ENCODE data around the gene KRTAP13-2. TPM values are rescaled to one million over a fixed set of nuclear protein-coding genes. Genes with fewer than 3 reads are reported as not detected.

KRTAP13-2 gene
- total and polyA plus RNA-seq, 2 of the 4 experiments (the other 2 are of a cell fraction) = not detected

DNA sequence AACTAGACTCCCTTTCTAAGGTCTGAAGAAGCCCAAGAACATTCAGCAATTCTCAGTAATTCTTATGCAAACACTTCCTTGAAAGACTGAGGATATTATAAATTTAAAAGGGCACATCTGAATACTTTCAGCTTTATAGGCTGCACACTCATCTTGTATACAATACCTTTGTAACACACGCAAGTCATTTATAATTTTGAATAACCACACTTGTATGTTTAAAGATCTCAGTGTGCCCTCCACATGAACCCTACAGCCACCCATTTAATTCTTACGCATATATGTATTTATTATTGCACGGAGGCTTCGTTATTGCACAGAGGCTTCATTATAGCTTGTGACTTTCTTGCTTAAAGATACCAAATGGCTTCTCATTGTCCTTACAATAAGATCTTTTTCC, 33.4 kb downstream of the KRTAP13-2 start:
- no CpG with 5 or more reads among the region's 4 CpGs for WGBS, 2 experiments (ENCODE audit: extremely low coverage in 2 of 2, insufficient read length in 1 of 2)
- Histone ChIP-seq H3K9me1 (ENCODE audit: insufficient read depth, low read length) (no peaks in the 10 kb centered on the region), H3K4ac (ENCODE audit: low read depth, low read length) (no peak overlapping the region), H4K20me1 (ENCODE audit: insufficient read depth, low read length) (no peaks in the 10 kb centered on the region), H2BK5ac (ENCODE audit: low read depth, low read length, poor library complexity, severe bottlenecking) (no peak overlapping the region), H3K27ac (ENCODE audit: insufficient read depth, low read length) (no peak overlapping the region), H3K4me1 (ENCODE audit: control insufficient read depth, insufficient read depth, low read length) (no peaks in the 10 kb centered on the region), H3K18ac (ENCODE audit: low read depth, low read length) (no peak overlapping the region), H3K79me1 (ENCODE audit: low read depth in 1 of 2, low read length in 2 of 2) (no peaks in the 10 kb centered on the region), H3K56ac (ENCODE audit: extremely low read depth, insufficient read depth, low read length) (no peak overlapping the region), H4K5ac (ENCODE audit: low read depth, low read length) (no peak overlapping the region), H4K91ac (ENCODE audit: insufficient read depth, low read depth, low read length) (no peak overlapping the region), H3K14ac (replicated peaks; ENCODE audit: low read depth, low read length) (no peak overlapping the region), H2BK120ac (ENCODE audit: low read depth, low read length) (no peak overlapping the region), H2AFZ (replicated peaks; ENCODE audit: low read length, poor library complexity) (no peak overlapping the region), H3K4me2 (ENCODE audit: low read depth, low read length) (no peak overlapping the region), H3K4me3 (ENCODE audit: insufficient read depth, low read depth, low read length) (no peak overlapping the region), H2AK5ac (ENCODE audit: low read depth, low read length) (no peak overlapping the region), H2BK15ac (ENCODE audit: low read depth, low read length) (no peak overlapping the region), H3K23ac (ENCODE audit: low read depth, low read length) (no peak overlapping the region), H2AK9ac (replicated peaks; ENCODE audit: low read depth, low read length, poor library complexity) (no peak overlapping the region), H2BK20ac (ENCODE audit: low read depth, low read length) (no peak overlapping the region), H3K9ac (ENCODE audit: low read depth, low read length) (no peak overlapping the region), H4K8ac (ENCODE audit: low read depth in 2 of 2, low read length in 2 of 2) (no peak overlapping the region), H3K9me3 (ENCODE audit: control insufficient read depth, insufficient read depth, low read length) (peaks cover 9% of the 10 kb centered on the region), H3K27me3 (ENCODE audit: control insufficient read depth, insufficient read depth, low read length) (no peaks in the 10 kb centered on the region), H3K36me3 (ENCODE audit: control insufficient read depth, insufficient read depth, low read length) (no peaks in the 10 kb centered on the region)
- intact Hi-C loops (cut with micrococcal nuclease) = no loop called here
- ChIA-PET CTCF (interaction anchor here (0.6 kb wide), 1 partner anchor 16 kb away, joined by 5 read pairs; no protein-coding TSS in a partner anchor), POLR2A (ENCODE audit: unreplicated experiment) (no interaction called here)
- dilution Hi-C loops (cut with HindIII; ENCODE audit: low sequenced_read_pairs, unreplicated experiment) = no loop called here
- TF ChIP-seq, protein P1, sequence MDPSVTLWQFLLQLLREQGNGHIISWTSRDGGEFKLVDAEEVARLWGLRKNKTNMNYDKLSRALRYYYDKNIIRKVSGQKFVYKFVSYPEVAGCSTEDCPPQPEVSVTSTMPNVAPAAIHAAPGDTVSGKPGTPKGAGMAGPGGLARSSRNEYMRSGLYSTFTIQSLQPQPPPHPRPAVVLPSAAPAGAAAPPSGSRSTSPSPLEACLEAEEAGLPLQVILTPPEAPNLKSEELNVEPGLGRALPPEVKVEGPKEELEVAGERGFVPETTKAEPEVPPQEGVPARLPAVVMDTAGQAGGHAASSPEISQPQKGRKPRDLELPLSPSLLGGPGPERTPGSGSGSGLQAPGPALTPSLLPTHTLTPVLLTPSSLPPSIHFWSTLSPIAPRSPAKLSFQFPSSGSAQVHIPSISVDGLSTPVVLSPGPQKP (IDR thresholded peaks at IDR 0.05; ENCODE audit: borderline replicate concordance, low read depth, low read length) = no peak
- no peak for TF ChIP-seq NFE2L2 (IDR thresholded peaks at IDR 0.05; ENCODE audit: low read depth, low read length)
- ATAC-seq (ENCODE audit: low read depth) (no peak), DNase-seq (no peak)
- no TSS peak for BruUV-seq (replicated peaks)
- in situ Hi-C loops (cut with MboI; ENCODE audit: low sequenced_read_pairs) = no loop called here

All from IMR-90 (cell line).